ENCODE measurements around the gene CIRBP. TPM values are rescaled to one million over a fixed set of nuclear protein-coding genes. Genes with fewer than 3 reads are reported as not detected.
"Not testable (repeated sequence)": the region's sequence is repeated elsewhere in the genome, so short reads cannot be mapped to it uniquely, and the experiment has no call there.

The CIRBP gene
- total RNA-seq, 1 donor from 2014 or later = 295 TPM

DNA sequence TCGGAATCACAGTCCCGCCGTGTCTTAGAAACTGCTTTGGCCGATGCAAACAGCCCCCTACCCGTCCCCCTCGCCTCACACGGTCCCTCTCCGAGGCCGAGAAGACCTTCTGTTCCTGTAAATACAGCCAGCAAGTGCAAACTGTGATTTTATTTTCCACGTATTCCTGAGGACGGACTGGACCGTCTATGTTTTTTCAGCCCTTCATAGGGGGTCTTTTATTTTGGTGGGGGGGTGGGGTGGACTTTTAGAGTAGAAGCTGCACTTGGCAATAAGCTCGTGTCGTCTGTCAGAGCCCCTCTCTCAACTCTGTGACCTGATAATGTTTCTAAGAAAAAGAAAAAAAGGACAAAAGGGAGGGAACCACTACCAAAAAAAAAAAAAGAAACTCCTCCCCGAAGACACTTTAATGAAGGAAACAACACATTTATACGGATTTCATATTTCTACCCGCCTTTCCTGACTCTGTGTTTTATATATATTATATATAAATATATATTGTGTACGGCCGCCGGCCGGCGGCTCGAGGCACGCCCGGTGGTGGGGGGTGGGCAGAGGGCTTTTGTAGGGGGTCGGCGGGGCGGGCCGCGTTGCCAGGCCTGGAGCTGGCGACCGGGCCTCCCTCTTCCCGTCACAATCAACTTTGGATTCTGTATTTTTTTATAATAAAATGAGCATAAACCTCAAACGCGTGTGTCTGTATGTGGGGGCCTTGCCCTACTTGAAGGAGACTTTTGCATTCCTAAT, 31.8 kb downstream of the CIRBP start:
- no peak overlapping the region for H3K4me3 Mint-ChIP-seq (ENCODE audit: unreplicated experiment)
- H3K27me3 Mint-ChIP-seq (ENCODE audit: low read depth) = no peaks in the 10 kb centered on the region
- TF ChIP-seq, protein P1, sequence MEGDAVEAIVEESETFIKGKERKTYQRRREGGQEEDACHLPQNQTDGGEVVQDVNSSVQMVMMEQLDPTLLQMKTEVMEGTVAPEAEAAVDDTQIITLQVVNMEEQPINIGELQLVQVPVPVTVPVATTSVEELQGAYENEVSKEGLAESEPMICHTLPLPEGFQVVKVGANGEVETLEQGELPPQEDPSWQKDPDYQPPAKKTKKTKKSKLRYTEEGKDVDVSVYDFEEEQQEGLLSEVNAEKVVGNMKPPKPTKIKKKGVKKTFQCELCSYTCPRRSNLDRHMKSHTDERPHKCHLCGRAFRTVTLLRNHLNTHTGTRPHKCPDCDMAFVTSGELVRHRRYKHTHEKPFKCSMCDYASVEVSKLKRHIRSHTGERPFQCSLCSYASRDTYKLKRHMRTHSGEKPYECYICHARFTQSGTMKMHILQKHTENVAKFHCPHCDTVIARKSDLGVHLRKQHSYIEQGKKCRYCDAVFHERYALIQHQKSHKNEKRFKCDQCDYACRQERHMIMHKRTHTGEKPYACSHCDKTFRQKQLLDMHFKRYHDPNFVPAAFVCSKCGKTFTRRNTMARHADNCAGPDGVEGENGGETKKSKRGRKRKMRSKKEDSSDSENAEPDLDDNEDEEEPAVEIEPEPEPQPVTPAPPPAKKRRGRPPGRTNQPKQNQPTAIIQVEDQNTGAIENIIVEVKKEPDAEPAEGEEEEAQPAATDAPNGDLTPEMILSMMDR (IDR thresholded peaks at IDR 0.05) = no peak
- H3K9me3 Mint-ChIP-seq (ENCODE audit: low read depth) = no peaks in the 10 kb centered on the region
- H3K27ac Mint-ChIP-seq (ENCODE audit: unreplicated experiment) = no peak overlapping the region
- DNase-seq (ENCODE audit: low spot score) = no peak
- H3K36me3 Mint-ChIP-seq (ENCODE audit: low read depth) = no peaks in the 10 kb centered on the region
- H3K4me1 Mint-ChIP-seq (ENCODE audit: low read depth) = no peaks in the 10 kb centered on the region

- no peak overlapping the region for H3K4me3 Mint-ChIP-seq (ENCODE audit: unreplicated experiment)
- no peak for DNase-seq (ENCODE audit: low spot score)
- H3K4me1 Mint-ChIP-seq (ENCODE audit: low read depth) = no peaks in the 10 kb centered on the region
- TF ChIP-seq, protein P1 (IDR thresholded peaks at IDR 0.05) = no peak
- no peaks in the 10 kb centered on the region for H3K9me3 Mint-ChIP-seq (ENCODE audit: low read depth)
- H3K27me3 Mint-ChIP-seq (ENCODE audit: low read depth) = no peaks in the 10 kb centered on the region
- no peak overlapping the region for H3K27ac Mint-ChIP-seq (ENCODE audit: unreplicated experiment)
- no peaks in the 10 kb centered on the region for H3K36me3 Mint-ChIP-seq (ENCODE audit: low read depth)
These were observed 33.6 kb downstream of the CIRBP start for GRCh38 chr19:1302533-1303239.

- H3K4me3 Mint-ChIP-seq (ENCODE audit: unreplicated experiment) = no peak overlapping the region
- H3K4me1 Mint-ChIP-seq (ENCODE audit: low read depth) = no peaks in the 10 kb centered on the region
- H3K36me3 Mint-ChIP-seq (ENCODE audit: low read depth) = no peaks in the 10 kb centered on the region
- TF ChIP-seq, protein P1 (IDR thresholded peaks at IDR 0.05) = no peak
- no peak overlapping the region for H3K27ac Mint-ChIP-seq (ENCODE audit: unreplicated experiment)
- no peaks in the 10 kb centered on the region for H3K27me3 Mint-ChIP-seq (ENCODE audit: low read depth)
- no peak for DNase-seq (ENCODE audit: low spot score)
- H3K9me3 Mint-ChIP-seq (ENCODE audit: low read depth) = no peaks in the 10 kb centered on the region
These were observed 35.2 kb downstream of the CIRBP start for GRCh38 chr19:1304197-1304924.

DNA sequence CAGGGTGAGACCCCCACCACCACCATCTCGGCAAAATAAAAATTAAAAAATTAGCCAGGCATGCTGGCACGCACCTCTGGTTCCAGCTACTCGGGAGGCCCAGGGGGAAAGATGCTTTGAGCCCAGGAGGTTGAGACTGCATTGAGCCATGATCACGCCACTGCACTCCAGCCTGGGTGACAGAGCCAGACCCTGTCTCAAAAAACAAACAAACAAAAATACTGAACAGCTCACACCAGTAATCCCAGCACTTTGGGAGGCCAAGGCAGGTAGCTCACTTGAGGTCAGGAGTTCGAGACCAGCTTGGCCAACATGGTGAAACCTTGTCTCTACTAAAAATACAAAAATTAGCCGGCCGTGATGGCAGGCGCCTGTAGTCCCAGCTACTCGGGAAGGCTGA, 36.2 kb downstream of the CIRBP start:
- H3K9me3 Mint-ChIP-seq (ENCODE audit: low read depth); DNase-seq (ENCODE audit: low spot score); H3K36me3 Mint-ChIP-seq (ENCODE audit: low read depth): not testable (repeated sequence)

DNA sequence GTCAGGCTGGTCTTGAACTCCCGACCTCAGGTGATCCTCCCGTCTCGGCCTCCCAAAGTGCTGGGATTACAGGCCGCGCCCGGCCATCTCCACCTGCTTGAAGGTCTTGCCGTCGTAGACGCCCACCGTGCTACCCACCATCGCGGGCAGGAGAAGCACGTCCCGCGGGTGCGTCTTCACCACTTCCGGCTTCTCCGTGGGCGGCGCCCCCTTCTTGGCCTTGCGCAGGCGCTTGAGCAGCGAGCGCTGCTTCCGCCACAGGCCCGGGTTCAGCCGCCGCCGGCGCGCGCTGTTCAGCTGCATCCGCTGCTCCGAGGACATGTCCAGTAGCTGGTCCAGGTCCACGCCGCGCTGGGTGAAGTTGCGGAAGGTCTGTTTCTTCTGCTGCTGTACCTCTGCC, 38.2 kb downstream of the CIRBP start:
- Mint-ChIP-seq H3K4me1 (ENCODE audit: low read depth) (peaks cover under 1% of the 10 kb centered on the region), H3K4me3 (ENCODE audit: unreplicated experiment) (no peak overlapping the region), H3K27me3 (ENCODE audit: low read depth) (no peaks in the 10 kb centered on the region), H3K36me3 (ENCODE audit: low read depth) (no peaks in the 10 kb centered on the region), H3K9me3 (ENCODE audit: low read depth) (no peaks in the 10 kb centered on the region), H3K27ac (ENCODE audit: unreplicated experiment) (no peak overlapping the region)
- no peak for DNase-seq (ENCODE audit: low spot score)
- TF ChIP-seq, protein P1 (IDR thresholded peaks at IDR 0.05) = no peak

More for the DNA sequence above, 36.2 kb downstream of the CIRBP start:
- not testable (repeated sequence) for H3K27me3 Mint-ChIP-seq (ENCODE audit: low read depth); H3K4me3 Mint-ChIP-seq (ENCODE audit: unreplicated experiment); H3K27ac Mint-ChIP-seq (ENCODE audit: unreplicated experiment); H3K4me1 Mint-ChIP-seq (ENCODE audit: low read depth)
